Breast epithelium (tissue), 4 donors: ENCODE measurements around the gene IL11. TPM values are rescaled to one million over a fixed set of nuclear protein-coding genes. Genes with fewer than 3 reads are reported as not detected.
A peak's percentile ranks its signal among the peaks of the same experiment; 100 is the strongest.

Experiments used
- DNase-seq, 2 donors: peaks; one replicate each; pipeline ENCODE4 v3.0.0-alpha.2; 2019; ENCODE audit warnings: low spot score in 2 of 2
- H3K27ac ChIP-seq, 2 donors: fragments of 200-600 bp; sonication (generic) in 1 of 2; one replicate each; pipeline ENCODE4 v1.5.1; 2016 to 2019; ENCODE audit warnings: mild to moderate bottlenecking in 1 of 2
- H3K27me3 ChIP-seq, 2 donors: fragments of 200-600 bp; sonication (generic) in 1 of 2; one replicate each; pipeline versions ENCODE4 v1.5.1 to v1.6.0; 2017 to 2019; ENCODE audit warnings: control low read depth in 1 of 2, mild to moderate bottlenecking in 1 of 2
- H3K36me3 ChIP-seq: fragments of 200-600 bp; one replicate; pipeline ENCODE4 v1.5.1; 2019
- H3K4me1 ChIP-seq, 2 donors: fragments of 200-600 bp; sonication (generic); one replicate each; pipeline ENCODE4 v1.5.1; 2016 to 2019; ENCODE audit warnings: control low read depth in 1 of 2
- H3K4me3 ChIP-seq, 3 donors: fragments of 200-600 bp; sonication (generic); 1 replicate in 2 of 3; 2 replicates in 1 of 3; pipeline ENCODE4 v1.5.1; 2016 to 2019; ENCODE audit warnings: mild to moderate bottlenecking in 3 of 3, moderate library complexity in 2 of 3
- H3K9me3 ChIP-seq, 2 donors: fragments of 200-600 bp; sonication (generic) in 1 of 2; one replicate each; pipeline ENCODE4 v1.5.1; 2016 to 2019; ENCODE audit warnings: control low read depth in 1 of 2
- POLR2A ChIP-seq: fragments of 450-650 bp; IDR thresholded peaks from one replicate; pipeline ENCODE4 v1.6.1; 2016; ENCODE audit warnings: antibody characterized with exemption, mild to moderate bottlenecking, moderate library complexity
- POLR2AphosphoS5 ChIP-seq, 3 donors: sonication (generic); formaldehyde crosslinking; IDR thresholded peaks; one replicate each; pipeline ENCODE4 v1.6.1; 2017; ENCODE audit warnings: antibody characterized with exemption in 3 of 3
- intact Hi-C: fragments of 100-400 bp; cut with DNase I; formaldehyde crosslinking; loops from one replicate; pipeline ENCODE4 v1.15.1; 2023; ENCODE audit warnings: low total_unique reads
- total RNA-seq, 3 donors: library from RNA; depleted of rRNA; stranded (reverse); fragments of >200 nt; gene quantifications; one replicate each; pipeline ENCODE4 v1.1.0, GENCODE V29; 2016
- TF ChIP-seq, protein P1 (sequence below), 3 donors: fragments of 450-650 bp; IDR thresholded peaks; one replicate each; pipeline ENCODE4 v1.5.1; 2016 to 2017; ENCODE audit warnings: antibody characterized with exemption in 3 of 3, mild to moderate bottlenecking in 3 of 3, moderate library complexity in 3 of 3

IL11 gene
- total RNA-seq, 3 donors from 2014 or later, result 0.29 to 1.3 TPM; not detected in 1

DNA sequence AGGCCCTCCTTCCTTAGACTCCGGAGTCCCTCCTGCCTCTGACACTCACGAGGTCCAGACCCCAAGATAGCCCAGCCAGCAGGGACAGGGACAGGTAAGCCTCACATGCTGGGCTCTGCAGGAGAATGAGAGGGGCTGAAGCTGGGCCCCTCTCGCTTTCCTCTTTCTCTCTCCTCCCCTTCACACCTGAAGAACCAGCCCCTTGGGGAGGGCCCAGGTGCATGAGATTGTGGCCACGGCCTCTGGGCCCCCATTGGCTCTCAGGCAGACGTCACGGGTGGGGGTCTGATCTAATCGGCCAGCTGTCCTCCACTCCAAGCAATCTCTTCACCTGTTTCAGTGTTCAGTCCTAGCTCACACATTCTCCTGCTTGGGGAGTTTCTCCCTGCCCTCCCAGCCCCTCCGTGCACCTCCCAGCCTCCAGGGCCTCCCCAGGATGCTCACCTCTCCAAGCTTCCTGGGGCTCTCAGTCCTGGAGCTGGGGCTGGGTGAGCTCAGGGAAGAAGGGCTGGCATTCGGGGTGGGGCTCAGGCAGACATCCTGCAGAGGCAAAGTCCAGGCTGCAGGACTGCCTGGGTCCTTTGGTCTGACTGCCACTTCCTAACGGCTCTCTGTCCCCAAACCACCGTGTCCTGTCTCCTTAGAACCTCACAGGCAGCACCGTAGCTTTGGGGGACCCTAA lies 47.9 kb downstream of the IL11 start:
- Histone ChIP-seq H3K27ac (no peak overlapping the region), H3K36me3 (no peaks in the 10 kb centered on the region), H3K9me3 (no peaks in the 10 kb centered on the region), H3K4me1 (no peaks in the 10 kb centered on the region), H3K27me3 (peaks cover 0 to 5% of the 10 kb centered on the region in 2 donors), H3K4me3 (no peak overlapping the region)
- TF ChIP-seq, protein P1, sequence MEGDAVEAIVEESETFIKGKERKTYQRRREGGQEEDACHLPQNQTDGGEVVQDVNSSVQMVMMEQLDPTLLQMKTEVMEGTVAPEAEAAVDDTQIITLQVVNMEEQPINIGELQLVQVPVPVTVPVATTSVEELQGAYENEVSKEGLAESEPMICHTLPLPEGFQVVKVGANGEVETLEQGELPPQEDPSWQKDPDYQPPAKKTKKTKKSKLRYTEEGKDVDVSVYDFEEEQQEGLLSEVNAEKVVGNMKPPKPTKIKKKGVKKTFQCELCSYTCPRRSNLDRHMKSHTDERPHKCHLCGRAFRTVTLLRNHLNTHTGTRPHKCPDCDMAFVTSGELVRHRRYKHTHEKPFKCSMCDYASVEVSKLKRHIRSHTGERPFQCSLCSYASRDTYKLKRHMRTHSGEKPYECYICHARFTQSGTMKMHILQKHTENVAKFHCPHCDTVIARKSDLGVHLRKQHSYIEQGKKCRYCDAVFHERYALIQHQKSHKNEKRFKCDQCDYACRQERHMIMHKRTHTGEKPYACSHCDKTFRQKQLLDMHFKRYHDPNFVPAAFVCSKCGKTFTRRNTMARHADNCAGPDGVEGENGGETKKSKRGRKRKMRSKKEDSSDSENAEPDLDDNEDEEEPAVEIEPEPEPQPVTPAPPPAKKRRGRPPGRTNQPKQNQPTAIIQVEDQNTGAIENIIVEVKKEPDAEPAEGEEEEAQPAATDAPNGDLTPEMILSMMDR (IDR thresholded peaks at IDR 0.05), result no peak
- TF ChIP-seq POLR2AphosphoS5 (IDR thresholded peaks at IDR 0.05), result no peak
- no peak for TF ChIP-seq POLR2A
- DNase-seq, result no peak
- intact Hi-C loops, result no loop called here

DNA sequence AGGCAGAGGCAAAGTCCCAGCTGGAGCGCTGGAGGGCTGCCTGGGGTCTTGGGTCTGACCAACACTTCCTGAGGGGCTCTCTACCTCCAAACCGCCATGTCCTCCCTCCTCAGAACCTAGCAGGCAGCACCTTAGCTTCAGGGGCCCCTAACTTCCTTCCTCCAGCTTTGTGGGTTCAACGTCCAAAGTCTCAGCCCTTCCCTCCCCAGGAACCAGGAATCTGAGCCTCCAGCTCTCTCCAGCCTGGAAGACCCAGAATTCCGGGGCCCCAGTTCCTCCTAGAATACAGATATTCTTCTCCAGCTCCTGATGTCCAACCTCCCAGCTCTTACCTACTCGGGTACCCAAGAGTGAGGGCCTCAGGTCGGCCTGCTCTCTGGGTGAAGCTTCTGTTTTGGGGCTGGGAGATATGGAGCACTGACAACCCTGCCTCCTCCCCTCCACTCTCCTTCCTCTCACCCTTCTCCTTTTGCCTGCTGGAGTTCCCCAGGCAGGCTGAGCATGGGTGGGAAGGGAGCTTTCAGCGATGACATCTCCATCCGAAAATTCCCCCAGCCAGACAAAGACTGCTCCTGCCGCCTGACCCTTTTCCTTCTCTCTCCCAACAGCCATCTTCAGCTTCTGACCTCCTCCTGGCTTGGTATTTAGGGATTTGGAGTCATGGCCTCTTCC lies 48.7 kb downstream of the IL11 start:
- Histone ChIP-seq H3K9me3 (no peaks in the 10 kb centered on the region), H3K27ac (no peak overlapping the region), H3K4me1 (no peaks in the 10 kb centered on the region), H3K4me3 (no peak overlapping the region), H3K36me3 (no peaks in the 10 kb centered on the region), H3K27me3 (peaks cover 0 to 5% of the 10 kb centered on the region in 2 donors)
- intact Hi-C loops, result no loop called here
- DNase-seq, result no peak
- TF ChIP-seq, protein P1 (IDR thresholded peaks at IDR 0.05), result no peak
- no peak for TF ChIP-seq POLR2AphosphoS5 (IDR thresholded peaks at IDR 0.05)
- no peak for TF ChIP-seq POLR2A

DNA sequence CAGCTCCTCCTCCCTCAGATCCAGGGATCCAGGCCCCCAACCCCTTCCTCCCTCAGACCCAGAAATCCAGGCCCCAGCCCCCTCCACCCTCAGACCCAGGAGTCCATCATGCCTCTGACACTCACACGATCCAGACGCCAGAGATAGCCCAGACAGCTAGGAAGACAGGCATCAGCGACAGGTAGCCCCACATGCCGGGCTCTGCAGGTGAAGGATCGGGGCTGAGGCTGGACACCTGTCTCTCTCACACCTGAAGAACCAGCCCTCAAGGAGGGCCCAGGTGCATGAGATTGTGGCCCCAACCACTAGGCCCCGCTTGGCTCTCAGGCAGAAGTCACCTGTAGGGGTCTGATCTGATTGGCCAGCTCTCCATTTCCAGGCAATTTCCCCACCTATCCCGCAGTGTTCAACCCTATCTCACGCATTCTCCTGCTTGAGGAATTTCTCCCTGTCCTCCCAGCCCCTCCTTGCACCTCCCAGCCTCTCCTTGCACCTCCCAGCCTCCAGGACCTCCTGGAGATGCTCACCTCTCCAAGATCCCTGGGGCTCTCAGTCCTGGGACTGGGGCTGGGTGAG lies 49.3 kb downstream of the IL11 start:
- H3K27me3 ChIP-seq, result peaks cover 0 to 5% of the 10 kb centered on the region in 2 donors
- DNase-seq, result no peak
- intact Hi-C loops, result no loop called here
- H3K9me3 ChIP-seq, result no peaks in the 10 kb centered on the region
- no peaks in the 10 kb centered on the region for H3K4me1 ChIP-seq
- H3K36me3 ChIP-seq, result no peaks in the 10 kb centered on the region
- no peak overlapping the region for H3K4me3 ChIP-seq
- no peak overlapping the region for H3K27ac ChIP-seq
- TF ChIP-seq, protein P1 (IDR thresholded peaks at IDR 0.05), result no peak
- TF ChIP-seq POLR2A (no peak), POLR2AphosphoS5 (IDR thresholded peaks at IDR 0.05) (no peak)

DNA sequence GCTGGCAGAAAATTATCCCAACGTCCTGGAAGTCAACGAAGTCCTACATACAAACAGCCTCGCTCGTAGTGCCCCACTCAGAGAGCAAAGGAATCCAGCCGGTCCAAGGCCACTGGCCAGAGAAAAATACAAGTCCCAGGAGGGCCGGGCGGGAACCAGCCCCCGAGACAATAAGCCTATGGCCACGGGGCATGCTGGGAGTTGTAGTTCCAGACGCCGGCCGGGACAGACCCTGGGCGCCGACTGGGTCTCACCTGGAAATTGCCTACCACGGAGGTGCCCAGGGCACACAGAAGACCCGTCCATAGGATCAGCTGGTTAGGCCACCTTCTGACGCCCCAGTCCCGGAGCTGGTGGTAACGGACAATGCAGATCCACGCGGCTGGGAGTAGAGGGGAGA lies 50.5 kb downstream of the IL11 start:
- Histone ChIP-seq H3K4me3 (no peak overlapping the region), H3K4me1 (no peaks in the 10 kb centered on the region), H3K9me3 (no peaks in the 10 kb centered on the region), H3K36me3 (no peaks in the 10 kb centered on the region), H3K27me3 (peaks cover 0 to 5% of the 10 kb centered on the region in 2 donors), H3K27ac (no peak overlapping the region)
- intact Hi-C loops, result no loop called here
- no peak for DNase-seq
- no peak for TF ChIP-seq POLR2A
- no peak for TF ChIP-seq POLR2AphosphoS5 (IDR thresholded peaks at IDR 0.05)
- TF ChIP-seq, protein P1 (IDR thresholded peaks at IDR 0.05), result no peak

DNA sequence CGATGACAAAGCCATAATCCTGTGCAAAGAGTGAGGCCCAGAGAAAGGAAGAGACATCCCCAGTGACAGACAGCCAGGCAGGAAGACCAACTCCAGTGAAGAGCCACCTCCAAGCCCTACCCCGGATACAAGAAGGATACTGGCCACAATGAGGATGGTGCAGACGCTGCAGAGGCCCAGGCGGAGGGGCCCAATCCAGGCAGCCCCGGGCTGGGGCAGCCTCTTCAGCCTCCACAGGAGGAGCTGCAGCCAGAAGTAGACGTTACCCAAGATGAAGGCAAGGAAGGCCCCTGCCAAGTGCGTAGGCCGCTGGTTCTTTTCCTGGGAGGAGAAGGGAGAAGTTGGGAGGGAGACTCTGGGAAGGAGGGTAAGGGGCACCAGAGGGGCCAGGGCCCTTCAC lies 53.6 kb downstream of the IL11 start:
- intact Hi-C loops, result no loop called here

More for the DNA sequence above, 53.6 kb downstream of the IL11 start:
- TF ChIP-seq, protein P1 (IDR thresholded peaks at IDR 0.05), result no peak
- TF ChIP-seq POLR2A (no peak), POLR2AphosphoS5 (IDR thresholded peaks at IDR 0.05) (no peak)
- Histone ChIP-seq H3K27ac (peak overlapping the region in 1 of 2 donors; percentile 19), H3K9me3 (no peaks in the 10 kb centered on the region), H3K4me3 (no peak overlapping the region), H3K36me3 (no peaks in the 10 kb centered on the region), H3K27me3 (peaks cover 0 to 5% of the 10 kb centered on the region in 2 donors), H3K4me1 (no peaks in the 10 kb centered on the region)
- no peak for DNase-seq
